Gastroesophageal sphincter (tissue), 3 donors: ENCODE data around the gene DKK3.

Experiments used
- POLR2A ChIP-seq, 2 donors: fragments of 450-650 bp; IDR thresholded peaks; one replicate each; pipeline ENCODE4 v1.6.1; 2017; ENCODE audit warnings: antibody characterized with exemption in 2 of 2, mild to moderate bottlenecking in 2 of 2, moderate library complexity in 1 of 2
- TF ChIP-seq, protein P1 (sequence below), 4 experiments: fragments of 200-600 bp in 2 of 4; fragments of 450-650 bp in 2 of 4; sonication (generic) in 1 of 4; IDR thresholded peaks; one replicate each; pipeline ENCODE4 v1.5.1; 2017 to 2019; ENCODE audit warnings: antibody characterized with exemption in 4 of 4, mild to moderate bottlenecking in 2 of 4, moderate library complexity in 2 of 4

GRCh38 chr11:11946878-11947277 is 61.5 kb downstream of the DKK3 start:
- TF ChIP-seq POLR2A (IDR thresholded peaks at IDR 0.05): no peak
- TF ChIP-seq, protein P1, sequence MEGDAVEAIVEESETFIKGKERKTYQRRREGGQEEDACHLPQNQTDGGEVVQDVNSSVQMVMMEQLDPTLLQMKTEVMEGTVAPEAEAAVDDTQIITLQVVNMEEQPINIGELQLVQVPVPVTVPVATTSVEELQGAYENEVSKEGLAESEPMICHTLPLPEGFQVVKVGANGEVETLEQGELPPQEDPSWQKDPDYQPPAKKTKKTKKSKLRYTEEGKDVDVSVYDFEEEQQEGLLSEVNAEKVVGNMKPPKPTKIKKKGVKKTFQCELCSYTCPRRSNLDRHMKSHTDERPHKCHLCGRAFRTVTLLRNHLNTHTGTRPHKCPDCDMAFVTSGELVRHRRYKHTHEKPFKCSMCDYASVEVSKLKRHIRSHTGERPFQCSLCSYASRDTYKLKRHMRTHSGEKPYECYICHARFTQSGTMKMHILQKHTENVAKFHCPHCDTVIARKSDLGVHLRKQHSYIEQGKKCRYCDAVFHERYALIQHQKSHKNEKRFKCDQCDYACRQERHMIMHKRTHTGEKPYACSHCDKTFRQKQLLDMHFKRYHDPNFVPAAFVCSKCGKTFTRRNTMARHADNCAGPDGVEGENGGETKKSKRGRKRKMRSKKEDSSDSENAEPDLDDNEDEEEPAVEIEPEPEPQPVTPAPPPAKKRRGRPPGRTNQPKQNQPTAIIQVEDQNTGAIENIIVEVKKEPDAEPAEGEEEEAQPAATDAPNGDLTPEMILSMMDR (IDR thresholded peaks at IDR 0.05): no peak
